ENCODE data around the gene ATP8A1.

ATP8A1 gene

DNA sequence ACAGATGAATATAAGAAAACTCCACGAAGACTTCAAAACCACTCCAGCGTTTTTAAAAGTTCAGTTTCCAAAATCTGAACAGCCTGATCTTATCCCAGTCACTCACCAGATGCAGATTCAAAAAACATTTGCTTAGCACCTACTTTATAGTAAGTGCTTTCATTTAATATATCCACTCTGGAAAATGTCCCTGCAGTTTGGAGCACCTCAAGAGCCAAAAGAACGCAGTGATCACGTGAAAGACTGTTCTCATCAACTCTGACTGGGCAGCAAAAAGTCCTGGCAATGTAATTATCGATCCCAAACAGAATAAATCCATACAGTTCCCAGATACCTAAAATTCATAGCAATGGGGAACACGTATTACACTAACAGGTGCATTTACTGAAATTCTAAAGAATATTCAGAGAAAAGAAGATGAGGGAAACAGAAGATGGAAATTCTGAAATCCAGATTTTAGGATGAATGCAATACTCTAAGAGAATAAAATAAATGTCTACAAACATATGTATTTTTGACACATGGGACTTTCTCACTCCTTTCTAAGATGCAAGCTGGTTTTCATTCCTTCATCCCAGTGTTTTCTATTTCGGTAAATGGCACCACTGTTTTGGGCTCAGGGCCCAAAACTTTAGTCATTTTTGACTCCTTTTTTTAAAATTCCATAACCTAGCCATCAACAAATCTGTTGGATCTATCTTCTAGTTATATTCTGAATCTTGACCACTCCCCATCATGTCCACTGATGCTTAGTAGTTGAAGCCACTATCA lies 13.9 kb downstream of the ATP8A1 start:
- H3K27ac ChIP-seq (ENCODE audit: poor library complexity, severe bottlenecking) = no peak overlapping the region

DNA sequence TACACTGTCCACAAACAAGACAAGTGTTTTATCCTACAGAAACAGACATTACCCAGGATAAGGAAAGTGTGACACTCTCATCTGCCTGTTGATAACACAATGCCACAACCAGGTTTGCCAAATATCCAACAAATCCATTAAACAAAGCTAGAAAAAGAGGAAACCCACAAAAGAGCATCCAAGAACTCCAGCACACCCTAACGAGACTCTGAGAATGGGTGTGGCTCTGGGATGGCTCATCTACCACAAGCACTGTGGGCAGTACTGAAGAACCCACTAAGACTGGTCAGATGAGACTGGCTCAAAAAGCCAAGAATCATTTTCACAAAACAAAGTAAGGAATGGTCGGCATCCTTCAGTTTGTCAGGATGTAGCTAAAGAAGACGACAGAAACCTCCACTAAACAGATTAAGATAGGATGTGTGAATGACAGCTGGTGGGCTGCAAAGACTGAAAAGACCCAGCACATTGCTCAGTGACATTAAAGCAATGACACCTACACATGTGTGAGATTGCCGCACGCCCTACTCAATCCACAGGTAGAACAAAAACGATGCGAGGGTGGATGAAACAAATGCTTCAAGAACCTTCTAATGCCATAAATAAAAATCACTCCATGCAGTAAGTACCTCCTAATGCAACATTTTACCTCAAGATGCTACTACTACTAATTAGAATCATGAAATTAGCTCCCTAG lies 14.7 kb downstream of the ATP8A1 start:
- Histone ChIP-seq H3K36me3 (ENCODE audit: low read depth) (no peaks in the 10 kb centered on the region), H3K4me3 (ENCODE audit: severe bottlenecking) (no peak overlapping the region), H3K27ac (ENCODE audit: poor library complexity, severe bottlenecking) (no peak overlapping the region), H3K4me1 (ENCODE audit: insufficient read depth, poor library complexity, severe bottlenecking) (no peaks in the 10 kb centered on the region), H3K27me3 (ENCODE audit: insufficient read depth, poor library complexity, severe bottlenecking) (no peaks in the 10 kb centered on the region), H3K9me3 (ENCODE audit: severe bottlenecking) (no peaks in the 10 kb centered on the region)
- no peak for ATAC-seq (ENCODE audit: low read depth)
- TF ChIP-seq, protein P1, sequence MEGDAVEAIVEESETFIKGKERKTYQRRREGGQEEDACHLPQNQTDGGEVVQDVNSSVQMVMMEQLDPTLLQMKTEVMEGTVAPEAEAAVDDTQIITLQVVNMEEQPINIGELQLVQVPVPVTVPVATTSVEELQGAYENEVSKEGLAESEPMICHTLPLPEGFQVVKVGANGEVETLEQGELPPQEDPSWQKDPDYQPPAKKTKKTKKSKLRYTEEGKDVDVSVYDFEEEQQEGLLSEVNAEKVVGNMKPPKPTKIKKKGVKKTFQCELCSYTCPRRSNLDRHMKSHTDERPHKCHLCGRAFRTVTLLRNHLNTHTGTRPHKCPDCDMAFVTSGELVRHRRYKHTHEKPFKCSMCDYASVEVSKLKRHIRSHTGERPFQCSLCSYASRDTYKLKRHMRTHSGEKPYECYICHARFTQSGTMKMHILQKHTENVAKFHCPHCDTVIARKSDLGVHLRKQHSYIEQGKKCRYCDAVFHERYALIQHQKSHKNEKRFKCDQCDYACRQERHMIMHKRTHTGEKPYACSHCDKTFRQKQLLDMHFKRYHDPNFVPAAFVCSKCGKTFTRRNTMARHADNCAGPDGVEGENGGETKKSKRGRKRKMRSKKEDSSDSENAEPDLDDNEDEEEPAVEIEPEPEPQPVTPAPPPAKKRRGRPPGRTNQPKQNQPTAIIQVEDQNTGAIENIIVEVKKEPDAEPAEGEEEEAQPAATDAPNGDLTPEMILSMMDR (IDR thresholded peaks at IDR 0.05; ENCODE audit: poor library complexity, severe bottlenecking) = no peak
- no peak for DNase-seq (ENCODE audit: low spot score)

More for the DNA sequence above, 13.9 kb downstream of the ATP8A1 start:
- Histone ChIP-seq H3K4me3 (ENCODE audit: severe bottlenecking) (no peak overlapping the region), H3K36me3 (ENCODE audit: low read depth) (no peaks in the 10 kb centered on the region), H3K4me1 (ENCODE audit: insufficient read depth, poor library complexity, severe bottlenecking) (no peaks in the 10 kb centered on the region), H3K27me3 (ENCODE audit: insufficient read depth, poor library complexity, severe bottlenecking) (no peaks in the 10 kb centered on the region), H3K9me3 (ENCODE audit: severe bottlenecking) (no peaks in the 10 kb centered on the region)
- DNase-seq (ENCODE audit: low spot score) (no peak), ATAC-seq (ENCODE audit: low read depth) (no peak)
- TF ChIP-seq, protein P1 (IDR thresholded peaks at IDR 0.05; ENCODE audit: poor library complexity, severe bottlenecking) = no peak

DNA sequence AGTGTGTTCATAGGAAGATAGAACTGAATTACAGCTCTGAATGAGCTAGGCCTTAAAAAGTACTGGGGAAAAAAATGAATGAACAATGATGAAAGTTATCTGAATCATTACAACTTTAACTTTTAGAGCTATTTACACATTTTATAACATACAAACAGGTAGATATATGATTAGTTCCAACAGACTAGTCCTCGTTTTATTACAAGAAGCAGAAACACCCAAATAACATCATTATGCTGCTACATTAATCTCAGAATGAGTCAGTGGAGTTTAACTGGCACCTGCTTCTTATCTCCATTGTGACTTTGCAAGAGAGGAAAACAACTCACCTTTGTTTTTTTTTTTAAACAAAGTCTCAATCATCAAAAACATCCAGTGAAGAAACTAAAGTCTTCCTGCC lies 15.2 kb downstream of the ATP8A1 start:
- Histone ChIP-seq H3K27me3 (ENCODE audit: insufficient read depth, poor library complexity, severe bottlenecking) (no peaks in the 10 kb centered on the region), H3K27ac (ENCODE audit: poor library complexity, severe bottlenecking) (no peak overlapping the region), H3K36me3 (ENCODE audit: low read depth) (no peaks in the 10 kb centered on the region), H3K4me3 (ENCODE audit: severe bottlenecking) (no peak overlapping the region), H3K9me3 (ENCODE audit: severe bottlenecking) (no peaks in the 10 kb centered on the region), H3K4me1 (ENCODE audit: insufficient read depth, poor library complexity, severe bottlenecking) (no peaks in the 10 kb centered on the region)
- TF ChIP-seq, protein P1 (IDR thresholded peaks at IDR 0.05; ENCODE audit: poor library complexity, severe bottlenecking) = no peak
- no peak for ATAC-seq (ENCODE audit: low read depth)
- DNase-seq (ENCODE audit: low spot score) = no peak

DNA sequence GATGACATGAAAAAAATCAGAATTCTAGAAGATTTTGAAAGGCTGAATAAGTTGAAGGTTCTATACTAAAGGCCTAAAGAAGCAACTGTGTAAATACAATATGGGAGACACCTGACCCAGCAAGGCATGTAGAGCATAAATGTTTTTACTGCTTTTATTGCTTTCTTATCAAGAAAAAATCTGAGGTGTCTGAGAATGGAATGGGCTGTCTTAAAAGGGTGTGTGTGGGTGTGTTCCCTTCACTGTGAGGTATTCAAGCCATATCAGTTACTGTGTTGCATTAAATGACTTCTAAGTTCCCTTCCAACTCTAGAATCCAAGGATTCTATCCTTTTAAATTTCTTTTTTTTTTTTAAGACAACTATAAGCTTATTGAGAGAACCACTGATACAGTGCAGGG lies 15.7 kb downstream of the ATP8A1 start:
- no peak overlapping the region for H3K4me3 ChIP-seq (ENCODE audit: severe bottlenecking)
- TF ChIP-seq, protein P1 (IDR thresholded peaks at IDR 0.05; ENCODE audit: poor library complexity, severe bottlenecking) = no peak
- H3K27me3 ChIP-seq (ENCODE audit: insufficient read depth, poor library complexity, severe bottlenecking) = no peaks in the 10 kb centered on the region
- H3K36me3 ChIP-seq (ENCODE audit: low read depth) = no peaks in the 10 kb centered on the region
- DNase-seq (ENCODE audit: low spot score) (no peak), ATAC-seq (ENCODE audit: low read depth) (no peak)
- no peaks in the 10 kb centered on the region for H3K9me3 ChIP-seq (ENCODE audit: severe bottlenecking)
- no peak overlapping the region for H3K27ac ChIP-seq (ENCODE audit: poor library complexity, severe bottlenecking)
- no peaks in the 10 kb centered on the region for H3K4me1 ChIP-seq (ENCODE audit: insufficient read depth, poor library complexity, severe bottlenecking)

DNA sequence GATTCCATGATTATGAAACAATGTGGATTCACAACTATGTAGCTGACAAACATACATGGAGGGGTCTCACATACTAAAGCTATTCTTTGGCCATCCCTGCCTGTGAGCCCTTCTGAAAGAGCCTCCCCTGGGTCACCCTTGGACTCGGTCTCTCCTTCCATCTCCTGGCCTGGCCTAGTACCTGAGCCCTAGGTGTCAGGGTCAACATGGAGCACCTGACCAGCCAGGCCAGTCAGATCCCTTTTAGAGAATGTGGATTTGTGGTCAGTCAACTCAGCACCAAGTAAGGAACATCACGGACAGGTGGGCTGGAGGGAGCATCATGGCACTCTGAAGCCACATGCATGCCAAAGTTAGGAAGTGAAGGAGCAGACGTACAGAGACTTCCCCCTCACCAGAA lies 16.3 kb downstream of the ATP8A1 start:
- TF ChIP-seq, protein P1 (IDR thresholded peaks at IDR 0.05; ENCODE audit: poor library complexity, severe bottlenecking) = no peak
- H3K36me3 ChIP-seq (ENCODE audit: low read depth) = no peaks in the 10 kb centered on the region

More for the DNA sequence above, 16.3 kb downstream of the ATP8A1 start:
- Histone ChIP-seq H3K9me3 (ENCODE audit: severe bottlenecking) (no peaks in the 10 kb centered on the region), H3K27me3 (ENCODE audit: insufficient read depth, poor library complexity, severe bottlenecking) (no peaks in the 10 kb centered on the region), H3K4me1 (ENCODE audit: insufficient read depth, poor library complexity, severe bottlenecking) (no peaks in the 10 kb centered on the region), H3K4me3 (ENCODE audit: severe bottlenecking) (no peak overlapping the region), H3K27ac (ENCODE audit: poor library complexity, severe bottlenecking) (no peak overlapping the region)
- ATAC-seq (ENCODE audit: low read depth) (no peak), DNase-seq (ENCODE audit: low spot score) (no peak)
